IPS-20b (cell line): ENCODE results near the gene CR1L.
"Not testable (repeated sequence)": the region's sequence is repeated elsewhere in the genome, so short reads cannot be mapped to it uniquely, and the experiment has no call there.

Source experiments
- H3K27ac ChIP-seq: one replicate; pipeline ENCODE4 v1.5.1; 2013; ENCODE audit warnings: low read length
- H3K27me3 ChIP-seq: 2 replicates; pipeline ENCODE4 v1.6.1; 2013; ENCODE audit warnings: mild to moderate bottlenecking, low read length, inconsistent platforms; ENCODE audit not compliant: insufficient read depth
- H3K36me3 ChIP-seq: 2 replicates; pipeline ENCODE4 v1.6.1; 2013; ENCODE audit warnings: low read depth, mild to moderate bottlenecking, inconsistent platforms, low read length, moderate library complexity; ENCODE audit not compliant: insufficient read depth
- H3K4me1 ChIP-seq: 2 replicates; pipeline ENCODE4 v1.6.1; 2013; ENCODE audit warnings: mild to moderate bottlenecking, control low read depth, inconsistent platforms, low read length, moderate library complexity; ENCODE audit not compliant: insufficient read depth
- H3K4me3 ChIP-seq: 2 replicates; pipeline ENCODE4 v1.5.1; 2013; ENCODE audit warnings: mild to moderate bottlenecking, low read length, inconsistent platforms
- H3K9ac ChIP-seq: 2 replicates; pipeline ENCODE4 v1.6.1; 2013; ENCODE audit warnings: low read depth, mild to moderate bottlenecking, inconsistent platforms, low read length, moderate library complexity
- H3K9me3 ChIP-seq: 2 replicates; pipeline ENCODE4 v1.6.1; 2013; ENCODE audit warnings: mild to moderate bottlenecking, low read depth, low read length, inconsistent platforms; ENCODE audit not compliant: insufficient read depth

CR1L gene

GRCh38 chr1:207644852-207645634 is at the start of gene CR1L:
TSS of gene CR1L (plus strand) at chr1:207645133. CDS start at chr1:207645234, 101 bp downstream.
- no peaks in the 10 kb centered on the region for H3K36me3 ChIP-seq
- peaks cover 5% of the 10 kb centered on the region; the same call in 1 of the 2 replicates for H3K27me3 ChIP-seq
- no peak within 1 kb of the TSS for H3K9ac ChIP-seq
- no peaks in the 10 kb centered on the region for H3K9me3 ChIP-seq
- no peak within 1 kb of the TSS for H3K27ac ChIP-seq
- H3K4me3 ChIP-seq = peak within 1 kb of the TSS; percentile 59; the same call in 1 of the 2 replicates
- peaks cover 13% of the 10 kb centered on the region; the same call in 1 of the 2 replicates for H3K4me1 ChIP-seq

- Histone ChIP-seq H3K4me3 (no peak overlapping the region), H3K4me1 (0 out of 2 replicates have a peak, but pooled peaks cover 3% of the 10 kb centered on the region), H3K9me3 (no peaks in the 10 kb centered on the region), H3K27me3 (no peaks in the 10 kb centered on the region), H3K36me3 (no peaks in the 10 kb centered on the region), H3K9ac (no peak overlapping the region), H3K27ac (no peak overlapping the region)
Measured at GRCh38 chr1:207603777-207604176, 41.2 kb upstream of the CR1L start.

- Histone ChIP-seq H3K27me3 (no peaks in the 10 kb centered on the region), H3K36me3 (no peaks in the 10 kb centered on the region), H3K9ac (no peak overlapping the region), H3K9me3 (no peaks in the 10 kb centered on the region), H3K4me3 (no peak overlapping the region), H3K4me1 (0 out of 2 replicates have a peak, but pooled peaks cover under 1% of the 10 kb centered on the region), H3K27ac (no peak overlapping the region)
Measured at GRCh38 chr1:207605444-207606361, 39.2 kb upstream of the CR1L start.

GRCh38 chr1:207606362-207606755 is 38.6 kb upstream of the CR1L start:
- H3K27me3 ChIP-seq = no peaks in the 10 kb centered on the region

GRCh38 chr1:207612762-207613161 is 32.2 kb upstream of the CR1L start:
- Histone ChIP-seq H3K9ac (no peak overlapping the region), H3K27ac (no peak overlapping the region), H3K36me3 (no peaks in the 10 kb centered on the region), H3K4me3 (no peak overlapping the region), H3K9me3 (peaks cover 6% of the 10 kb centered on the region), H3K27me3 (no peaks in the 10 kb centered on the region), H3K4me1 (no peaks in the 10 kb centered on the region)

More at GRCh38 chr1:207606362-207606755, 38.6 kb upstream of the CR1L start:
- Histone ChIP-seq H3K9me3 (no peaks in the 10 kb centered on the region), H3K36me3 (no peaks in the 10 kb centered on the region), H3K9ac (no peak overlapping the region), H3K4me3 (no peak overlapping the region), H3K27ac (no peak overlapping the region), H3K4me1 (no peaks in the 10 kb centered on the region)

- no peak overlapping the region for H3K9ac ChIP-seq
- H3K36me3 ChIP-seq = no peaks in the 10 kb centered on the region
- no peaks in the 10 kb centered on the region for H3K4me1 ChIP-seq
- H3K27ac ChIP-seq = no peak overlapping the region
- no peak overlapping the region for H3K4me3 ChIP-seq
- H3K27me3 ChIP-seq = no peaks in the 10 kb centered on the region
- no peaks in the 10 kb centered on the region; the same call in 1 of the 2 replicates for H3K9me3 ChIP-seq
Measured at GRCh38 chr1:207619871-207620542, 24.9 kb upstream of the CR1L start.

GRCh38 chr1:207620543-207620893 is 24.4 kb upstream of the CR1L start:
- no peaks in the 10 kb centered on the region for H3K36me3 ChIP-seq
- no peaks in the 10 kb centered on the region; the same call in 1 of the 2 replicates for H3K9me3 ChIP-seq
- no peak overlapping the region for H3K4me3 ChIP-seq
- H3K4me1 ChIP-seq = no peaks in the 10 kb centered on the region
- H3K27me3 ChIP-seq = no peaks in the 10 kb centered on the region
- no peak overlapping the region for H3K9ac ChIP-seq
- H3K27ac ChIP-seq = no peak overlapping the region

GRCh38 chr1:207625504-207626071 is 19.3 kb upstream of the CR1L start:
- H3K36me3 ChIP-seq, H3K9ac ChIP-seq, H3K27me3 ChIP-seq, H3K27ac ChIP-seq, H3K9me3 ChIP-seq, H3K4me3 ChIP-seq, H3K4me1 ChIP-seq: not testable (repeated sequence)

- Histone ChIP-seq H3K27ac (no peak overlapping the region), H3K9ac (no peak overlapping the region), H3K4me1 (peaks cover 20% of the 10 kb centered on the region), H3K36me3 (no peaks in the 10 kb centered on the region), H3K4me3 (no peak overlapping the region), H3K27me3 (no peaks in the 10 kb centered on the region), H3K9me3 (peaks cover 5% of the 10 kb centered on the region)
Measured at GRCh38 chr1:207626972-207627337, 18.0 kb upstream of the CR1L start.

- Histone ChIP-seq H3K27ac (no peak overlapping the region), H3K27me3 (no peaks in the 10 kb centered on the region)
Measured at GRCh38 chr1:207627496-207627895, 17.4 kb upstream of the CR1L start.

GRCh38 chr1:207628776-207629175 is 16.2 kb upstream of the CR1L start:
- no peak overlapping the region for H3K9ac ChIP-seq
- H3K4me1 ChIP-seq = peaks cover 34% of the 10 kb centered on the region
- peaks cover 5% of the 10 kb centered on the region for H3K9me3 ChIP-seq
- H3K27ac ChIP-seq = no peak overlapping the region
- no peak overlapping the region for H3K4me3 ChIP-seq
- H3K27me3 ChIP-seq = no peaks in the 10 kb centered on the region
- H3K36me3 ChIP-seq = no peaks in the 10 kb centered on the region

More at GRCh38 chr1:207627496-207627895, 17.4 kb upstream of the CR1L start:
- H3K36me3 ChIP-seq = no peaks in the 10 kb centered on the region
- H3K4me1 ChIP-seq = peaks cover 25% of the 10 kb centered on the region
- H3K4me3 ChIP-seq = no peak overlapping the region
- H3K9me3 ChIP-seq = peaks cover 5% of the 10 kb centered on the region
- no peak overlapping the region for H3K9ac ChIP-seq
